GM18868 (cell line): ENCODE data around the gene CCNDBP1.

Experiments used
- ATAC-seq: cut with Tn5 transposase; IDR thresholded peaks from one replicate; pipeline ENCODE4 v1.9.1; 2021; ENCODE audit warnings: mild to moderate bottlenecking, moderate library complexity; ENCODE audit not compliant: unreplicated experiment

Gene CCNDBP1

DNA sequence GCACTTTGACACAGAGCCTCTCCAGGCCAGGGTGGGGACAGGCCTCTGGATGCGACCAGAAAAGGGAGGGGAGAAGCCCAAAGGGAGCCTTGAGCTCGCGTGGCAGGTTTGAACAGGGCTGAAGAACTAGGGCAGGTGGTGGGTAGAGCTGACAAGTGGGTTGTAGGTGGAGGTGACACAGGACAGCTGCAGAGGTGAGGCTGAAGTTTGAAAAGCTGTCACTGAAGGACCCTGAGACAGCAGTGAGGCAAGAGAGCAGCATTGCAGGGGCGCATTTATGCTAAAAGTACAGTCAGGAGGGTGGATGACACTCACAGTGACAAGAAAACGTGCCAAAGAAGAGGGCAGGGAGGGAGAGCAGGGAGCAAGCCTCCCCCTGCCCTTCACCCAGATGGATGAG lies 57.4 kb downstream of the CCNDBP1 start:
- ATAC-seq, result no peak

DNA sequence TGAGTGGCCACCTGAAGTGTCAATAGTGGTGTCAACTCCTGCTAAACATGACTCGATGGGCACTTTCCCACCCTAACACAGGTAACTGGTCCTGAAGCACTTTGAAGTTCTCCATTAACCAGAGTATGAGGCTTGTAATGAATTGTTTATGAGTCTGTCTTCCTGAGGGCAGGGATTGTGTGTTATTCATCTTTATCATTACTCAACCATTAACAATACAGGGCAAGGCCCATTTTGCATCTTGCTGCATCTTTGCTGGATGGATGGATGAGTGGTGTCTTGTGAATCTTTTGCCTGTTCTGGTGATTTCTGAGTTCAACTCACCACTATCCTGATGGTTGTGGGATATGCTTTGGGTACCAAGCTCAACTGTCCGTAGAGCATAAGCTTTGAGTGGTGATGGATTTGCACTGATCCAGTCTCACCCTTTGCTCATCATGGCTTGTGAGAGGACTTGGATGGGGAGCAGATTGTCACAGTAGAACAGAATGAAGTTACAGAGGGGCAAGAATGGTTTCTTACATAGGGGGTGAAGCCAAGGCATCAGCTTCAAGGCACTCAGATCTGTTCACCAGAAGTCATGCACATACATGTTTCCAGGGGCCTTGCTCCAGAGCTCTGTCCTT lies 57.9 kb downstream of the CCNDBP1 start:
- no peak for ATAC-seq

DNA sequence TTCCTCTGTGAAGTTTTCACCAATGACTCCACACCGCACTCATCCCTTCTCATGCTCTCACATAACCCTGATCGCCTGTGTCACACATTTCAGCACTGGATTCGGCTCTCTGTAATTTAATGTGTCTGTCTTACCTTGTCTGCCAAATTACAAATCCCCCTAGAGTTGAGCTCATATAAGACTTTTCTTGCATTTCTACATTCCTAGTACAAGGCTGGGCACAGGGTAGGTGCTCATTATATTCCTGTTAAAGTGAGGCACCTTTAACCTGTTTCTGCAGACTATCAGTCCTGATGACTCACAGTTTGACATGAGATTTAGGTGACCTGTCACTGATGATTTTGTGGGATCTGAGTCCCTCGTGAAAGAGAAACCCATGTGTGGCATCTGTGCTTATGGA lies 58.9 kb downstream of the CCNDBP1 start:
- no peak for ATAC-seq

DNA sequence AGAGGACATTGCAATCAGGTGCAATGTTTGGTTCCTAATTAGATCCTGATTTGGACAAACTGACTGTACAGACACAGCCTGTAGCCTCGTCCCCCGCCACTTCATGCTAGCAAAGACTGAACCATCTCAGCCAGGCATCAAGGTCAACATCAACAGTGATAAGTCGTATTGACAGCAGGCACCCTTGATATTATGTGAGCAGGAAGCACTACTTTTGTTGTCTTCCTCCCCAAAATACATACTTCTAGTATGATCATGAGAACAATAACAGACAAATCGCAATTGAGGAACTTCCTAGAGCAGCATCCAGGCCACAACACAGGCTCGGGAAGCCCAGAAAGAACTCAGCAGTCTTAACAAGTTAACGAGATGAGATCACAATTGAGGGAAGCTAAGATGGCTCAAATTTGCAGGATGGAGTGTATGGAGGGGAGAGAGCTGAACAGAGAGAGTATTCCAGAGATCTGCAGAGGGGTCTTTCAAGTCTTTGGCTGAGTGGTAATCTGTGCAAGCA lies 61.1 kb downstream of the CCNDBP1 start:
- ATAC-seq, result no peak
